HG02884 (cell line): ENCODE data around the gene POLK.
"Not testable (repeated sequence)": the region's sequence is repeated elsewhere in the genome, so short reads cannot be mapped to it uniquely, and the experiment has no call there.

Source experiments
- ATAC-seq: cut with Tn5 transposase; IDR thresholded peaks from one replicate; pipeline ENCODE4 v1.9.1; 2021; ENCODE audit warnings: mild to moderate bottlenecking, moderate library complexity; ENCODE audit not compliant: unreplicated experiment

The POLK gene

GRCh38 chr5:75547812-75548211, 36.1 kb downstream of the POLK start:
- ATAC-seq: no peak

GRCh38 chr5:75550597-75550996, 38.9 kb downstream of the POLK start:
- no peak for ATAC-seq

- no peak for ATAC-seq
Measured at GRCh38 chr5:75551471-75551870, 39.8 kb downstream of the POLK start.

- no peak for ATAC-seq
Measured at GRCh38 chr5:75552764-75553163, 41.1 kb downstream of the POLK start.

GRCh38 chr5:75553358-75553757, 41.7 kb downstream of the POLK start:
- ATAC-seq: no peak

- ATAC-seq: no peak
Measured at GRCh38 chr5:75558221-75558620, 46.5 kb downstream of the POLK start.

- no peak for ATAC-seq
Measured at GRCh38 chr5:75558981-75559632, 47.4 kb downstream of the POLK start.

- ATAC-seq: not testable (repeated sequence)
Measured at GRCh38 chr5:75560655-75561054, 49.0 kb downstream of the POLK start.

GRCh38 chr5:75565991-75566709, 54.5 kb downstream of the POLK start:
- not testable (repeated sequence) for ATAC-seq

- ATAC-seq: peak; percentile 75
Measured at GRCh38 chr5:75566710-75567309, 55.1 kb downstream of the POLK start.

- peak; percentile 52 for ATAC-seq
Measured at GRCh38 chr5:75567710-75568109, 56.0 kb downstream of the POLK start.

- peak; percentile 35 for ATAC-seq
Measured at GRCh38 chr5:75568202-75568601, 56.5 kb downstream of the POLK start.

GRCh38 chr5:75571547-75571946, 59.9 kb downstream of the POLK start:
- no peak for ATAC-seq

GRCh38 chr5:75574791-75575190, 63.1 kb downstream of the POLK start:
- peak; percentile 15 for ATAC-seq

- not testable (repeated sequence) for ATAC-seq
Measured at GRCh38 chr5:75578280-75578679, 66.6 kb downstream of the POLK start.

GRCh38 chr5:75584641-75585040, 73.0 kb downstream of the POLK start:
- no peak for ATAC-seq

- ATAC-seq: no peak
Measured at GRCh38 chr5:75588666-75589065, 77.0 kb downstream of the POLK start.

- no peak for ATAC-seq
Measured at GRCh38 chr5:75600535-75600934, 88.8 kb downstream of the POLK start.

- ATAC-seq: no peak
Measured at GRCh38 chr5:75601567-75601966, 89.9 kb downstream of the POLK start.

GRCh38 chr5:75601996-75602395, 90.3 kb downstream of the POLK start:
- ATAC-seq: no peak

- no peak for ATAC-seq
Measured at GRCh38 chr5:75603371-75603770, 91.7 kb downstream of the POLK start.

- ATAC-seq: no peak
Measured at GRCh38 chr5:75603821-75604220, 92.1 kb downstream of the POLK start.
